Caco-2 (cell line): ENCODE results near the gene TMEM132C. TPM values are rescaled to one million over a fixed set of nuclear protein-coding genes. Genes with fewer than 3 reads are reported as not detected.

Experiments used
- BruUV-seq: library from RNA; stranded (reverse); fragments of 400-500 nt; replicated peaks from 2 replicates; lab custom pipeline; 2021; lab: Mats Ljungman, UMichigan
- CTCF ChIA-PET: fragments of 300-600 bp; sonication (Branson Sonifier 250); formaldehyde crosslinking; loops from one replicate; lab custom pipeline; 2022; ENCODE audit warnings: antibody characterized with exemption; lab: Charles Lee
- POLR2A ChIA-PET: fragments of 300-600 bp; sonication (Branson Sonifier 250); formaldehyde crosslinking; loops from one replicate; lab custom pipeline; 2022; ENCODE audit warnings: antibody characterized with exemption; lab: Charles Lee
- DNase-seq, 2 experiments: peaks; one replicate each; pipeline versions ENCODE4 v3.0.0 to v3.0.0-alpha.2; 2020 to 2022
- H3K27me3 ChIP-seq: replicated peaks from 2 replicates; pipeline ENCODE4 v1.6.0; 2011; ENCODE audit warnings: low read length; ENCODE audit not compliant: control insufficient read depth, insufficient read depth
- H3K36me3 ChIP-seq: 2 replicates; pipeline ENCODE4 v1.5.1; 2011; ENCODE audit warnings: low read length; ENCODE audit not compliant: control insufficient read depth, insufficient read depth
- H3K4me1 ChIP-seq: fragments of 250-450 bp; sonication (Bioruptor Pico); 2 replicates; pipeline ENCODE4 v1.5.1; 2020; ENCODE audit warnings: mild to moderate bottlenecking
- H3K4me3 ChIP-seq: 2 replicates; pipeline ENCODE4 v1.5.1; 2011; ENCODE audit warnings: low read depth, mild to moderate bottlenecking, control low read depth, low read length
- H3K9me3 ChIP-seq: fragments of 250-450 bp; sonication (Bioruptor Pico); 2 replicates; pipeline ENCODE4 v1.5.1; 2020; ENCODE audit warnings: mild to moderate bottlenecking, moderate library complexity
- H3K27ac Mint-ChIP-seq: one replicate; pipeline ENCODE4 v1.8.0; 2022; ENCODE audit warnings: mixed read lengths; ENCODE audit not compliant: unreplicated experiment
- H3K27me3 Mint-ChIP-seq: one replicate; pipeline ENCODE4 v1.8.0; 2022; ENCODE audit warnings: mixed read lengths; ENCODE audit not compliant: insufficient read depth, unreplicated experiment
- H3K36me3 Mint-ChIP-seq: one replicate; pipeline ENCODE4 v1.8.0; 2022; ENCODE audit warnings: mild to moderate bottlenecking, mixed read lengths; ENCODE audit not compliant: insufficient read depth, unreplicated experiment
- H3K4me1 Mint-ChIP-seq: one replicate; pipeline ENCODE4 v1.8.0; 2022; ENCODE audit warnings: low read depth, mixed read lengths; ENCODE audit not compliant: unreplicated experiment
- H3K4me3 Mint-ChIP-seq: one replicate; pipeline ENCODE4 v1.8.0; 2022; ENCODE audit warnings: mild to moderate bottlenecking, moderate library complexity, mixed read lengths; ENCODE audit not compliant: unreplicated experiment
- H3K9me3 Mint-ChIP-seq: one replicate; pipeline ENCODE4 v1.8.0; 2022; ENCODE audit warnings: mixed read lengths; ENCODE audit not compliant: unreplicated experiment
- CTCF ChIP-seq, 2 experiments: fragments of 200-600 bp in 1 of 2; IDR thresholded peaks; 1 replicate in 1 of 2; 2 replicates in 1 of 2; pipeline versions ENCODE4 v1.5.1 to v1.8.0; 2011 to 2022; ENCODE audit warnings: antibody characterized with exemption in 1 of 2, control low read depth in 1 of 2, inconsistent platforms in 1 of 2, low read depth in 1 of 2, low read length in 1 of 2, mild to moderate bottlenecking in 1 of 2, moderate library complexity in 1 of 2; ENCODE audit not compliant: insufficient read depth in 1 of 2, severe bottlenecking in 1 of 2, unreplicated experiment in 1 of 2
- intact Hi-C: fragments of 100-400 bp; cut with micrococcal nuclease; formaldehyde crosslinking; loops from one replicate; pipeline ENCODE4 v1.10.0; 2022; ENCODE audit not compliant: unreplicated experiment
- total RNA-seq: library from RNA; stranded (reverse); gene quantifications from 2 replicates; pipeline ENCODE4 v1.2.3, GENCODE V29; 2022

TMEM132C gene
- total RNA-seq, 1 experiment from 2014 or later, result not detected

- ChIA-PET CTCF (no interaction called here), POLR2A (no interaction called here)
- BruUV-seq, result no TSS peak
- Histone ChIP-seq H3K27me3 (no peaks in the 10 kb centered on the region), H3K9me3 (no peaks in the 10 kb centered on the region), H3K4me3 (no peak overlapping the region), H3K4me1 (no peaks in the 10 kb centered on the region), H3K36me3 (no peaks in the 10 kb centered on the region)
- Mint-ChIP-seq H3K27me3 (no peaks in the 10 kb centered on the region), H3K36me3 (no peaks in the 10 kb centered on the region), H3K27ac (no peak overlapping the region), H3K4me3 (no peak overlapping the region), H3K4me1 (no peaks in the 10 kb centered on the region), H3K9me3 (peaks cover 7% of the 10 kb centered on the region)
- TF ChIP-seq CTCF (IDR thresholded peaks at IDR 0.05; ENCODE audit: insufficient read depth in 1 of 2, low read depth in 1 of 2, low read length in 1 of 2, severe bottlenecking in 1 of 2, unreplicated experiment in 1 of 2), result no peak
- no peak for DNase-seq
- intact Hi-C loops, result no loop called here
These were observed 115.0 kb downstream of the TMEM132C start for GRCh38 chr12:128381946-128382345.

- no TSS peak for BruUV-seq
- Mint-ChIP-seq H3K27me3 (no peaks in the 10 kb centered on the region), H3K36me3 (no peaks in the 10 kb centered on the region), H3K4me3 (no peak overlapping the region), H3K27ac (no peak overlapping the region), H3K9me3 (peaks cover 7% of the 10 kb centered on the region), H3K4me1 (no peaks in the 10 kb centered on the region)
- Histone ChIP-seq H3K27me3 (no peaks in the 10 kb centered on the region), H3K36me3 (no peaks in the 10 kb centered on the region), H3K4me1 (no peaks in the 10 kb centered on the region), H3K9me3 (no peaks in the 10 kb centered on the region), H3K4me3 (no peak overlapping the region)
- DNase-seq, result no peak
- intact Hi-C loops, result no loop called here
- ChIA-PET POLR2A (no interaction called here), CTCF (no interaction called here)
- no peak for TF ChIP-seq CTCF (IDR thresholded peaks at IDR 0.05; ENCODE audit: insufficient read depth in 1 of 2, low read depth in 1 of 2, low read length in 1 of 2, severe bottlenecking in 1 of 2, unreplicated experiment in 1 of 2)
These were observed 116.0 kb downstream of the TMEM132C start for GRCh38 chr12:128382946-128383345.

- CTCF ChIA-PET, result no interaction called here
- Mint-ChIP-seq H3K4me3 (no peak overlapping the region), H3K4me1 (no peaks in the 10 kb centered on the region), H3K36me3 (no peaks in the 10 kb centered on the region), H3K27ac (no peak overlapping the region), H3K27me3 (no peaks in the 10 kb centered on the region), H3K9me3 (peaks cover 7% of the 10 kb centered on the region)
- H3K27me3 ChIP-seq, result no peaks in the 10 kb centered on the region
- H3K4me3 ChIP-seq, result no peak overlapping the region
- DNase-seq, result no peak
- intact Hi-C loops, result no loop called here
- no peaks in the 10 kb centered on the region for H3K36me3 ChIP-seq
- POLR2A ChIA-PET, result no interaction called here
- no TSS peak for BruUV-seq
- no peaks in the 10 kb centered on the region for H3K9me3 ChIP-seq
- TF ChIP-seq CTCF (IDR thresholded peaks at IDR 0.05; ENCODE audit: insufficient read depth in 1 of 2, low read depth in 1 of 2, low read length in 1 of 2, severe bottlenecking in 1 of 2, unreplicated experiment in 1 of 2), result no peak
- no peaks in the 10 kb centered on the region for H3K4me1 ChIP-seq
These were observed 116.5 kb downstream of the TMEM132C start for GRCh38 chr12:128383357-128383937.
